Activated CD4-positive, alpha-beta T cell treated with anti-CD3 and anti-CD28 coated beads, Interleukin-2, amount 50 U/mL, for 16 hours (primary cell): ENCODE results near the gene FRMPD1.
A peak's percentile ranks its signal among the peaks of the same experiment; 100 is the strongest.
"Not testable (repeated sequence)": the region's sequence is repeated elsewhere in the genome, so short reads cannot be mapped to it uniquely, and the experiment has no call there.

Experiments used
- DNase-seq: peaks from one replicate; pipeline ENCODE4 v3.0.0-alpha.2; 2020

The FRMPD1 gene

GRCh38 chr9:37650873-37651768 lies at the start of gene FRMPD1:
FRMPD1 (plus strand) TSS chr9:37650954; CDS start chr9:37692642, 41,688 bp downstream.
- DNase-seq = peak; percentile 52

- DNase-seq = not testable (repeated sequence)
Measured at GRCh38 chr9:37602061-37602460, 48.7 kb upstream of the FRMPD1 start.

- DNase-seq = no peak
Measured at GRCh38 chr9:37602817-37603216, 47.9 kb upstream of the FRMPD1 start.

- no peak for DNase-seq
Measured at GRCh38 chr9:37604296-37604695, 46.5 kb upstream of the FRMPD1 start.

- no peak for DNase-seq
Measured at GRCh38 chr9:37608250-37608649, 42.5 kb upstream of the FRMPD1 start.

GRCh38 chr9:37609735-37610397 lies 40.9 kb upstream of the FRMPD1 start:
- DNase-seq = no peak

GRCh38 chr9:37611014-37611413 lies 39.7 kb upstream of the FRMPD1 start:
- no peak for DNase-seq

GRCh38 chr9:37611961-37612360 lies 38.8 kb upstream of the FRMPD1 start:
- DNase-seq = no peak

GRCh38 chr9:37617161-37617560 lies 33.6 kb upstream of the FRMPD1 start:
- no peak for DNase-seq

- DNase-seq = no peak
Measured at GRCh38 chr9:37617832-37618231, 32.9 kb upstream of the FRMPD1 start.

- no peak for DNase-seq
Measured at GRCh38 chr9:37618817-37619216, 31.9 kb upstream of the FRMPD1 start.

GRCh38 chr9:37619806-37620205 lies 30.9 kb upstream of the FRMPD1 start:
- no peak for DNase-seq

- no peak for DNase-seq
Measured at GRCh38 chr9:37620396-37620795, 30.4 kb upstream of the FRMPD1 start.

- DNase-seq = no peak
Measured at GRCh38 chr9:37621273-37622121, 29.3 kb upstream of the FRMPD1 start.

- no peak for DNase-seq
Measured at GRCh38 chr9:37622462-37622861, 28.3 kb upstream of the FRMPD1 start.

GRCh38 chr9:37623267-37623666 lies 27.5 kb upstream of the FRMPD1 start:
- DNase-seq = no peak

GRCh38 chr9:37624073-37624472 lies 26.7 kb upstream of the FRMPD1 start:
- DNase-seq = no peak

GRCh38 chr9:37625036-37625757 lies 25.6 kb upstream of the FRMPD1 start:
- no peak for DNase-seq

GRCh38 chr9:37625758-37626147 lies 25.0 kb upstream of the FRMPD1 start:
- no peak for DNase-seq

- DNase-seq = no peak
Measured at GRCh38 chr9:37626708-37627292, 24.0 kb upstream of the FRMPD1 start.

- no peak for DNase-seq
Measured at GRCh38 chr9:37632479-37632878, 18.3 kb upstream of the FRMPD1 start.

- no peak for DNase-seq
Measured at GRCh38 chr9:37635808-37636207, 14.9 kb upstream of the FRMPD1 start.
